Right lobe of liver (tissue), 6 donors: Measurements from ENCODE around the gene ITGA7. TPM values are rescaled to one million over a fixed set of nuclear protein-coding genes. Genes with fewer than 3 reads are reported as not detected.

Experiments used
- ATAC-seq, 4 donors: fragments of 200-7000 bp; cut with Tn5 transposase; one replicate each; pipeline ENCODE4 v1.9.1; 2020; ENCODE audit warnings: mild to moderate bottlenecking in 4 of 4, moderate library complexity in 4 of 4
- DNase-seq, 3 donors: peaks; one replicate each; pipeline ENCODE4 v3.0.0-alpha.2; 2020
- H3K27ac ChIP-seq, 3 donors: fragments of 200-600 bp; one replicate each; pipeline ENCODE4 v1.8.0; 2022
- H3K27me3 ChIP-seq, 2 donors: fragments of 200-600 bp; one replicate each; pipeline ENCODE4 v1.8.0; 2022
- H3K36me3 ChIP-seq, 4 donors: fragments of 200-600 bp; sonication (generic) in 1 of 4; one replicate each; pipeline versions ENCODE4 v1.5.1 to v1.8.0; 2017 to 2022; ENCODE audit warnings: control low read depth in 1 of 4
- H3K4me1 ChIP-seq, 4 donors: fragments of 200-600 bp; sonication (generic) in 1 of 4; one replicate each; pipeline versions ENCODE4 v1.5.1 to v1.8.0; 2017 to 2022; ENCODE audit warnings: control low read depth in 1 of 4
- H3K4me3 ChIP-seq, 3 donors: fragments of 200-600 bp; one replicate each; pipeline ENCODE4 v1.8.0; 2022
- H3K9me3 ChIP-seq, 4 donors: fragments of 200-600 bp; sonication (generic) in 1 of 4; one replicate each; pipeline versions ENCODE4 v1.5.1 to v1.8.0; 2017 to 2022; ENCODE audit warnings: control low read depth in 1 of 4
- POLR2A ChIP-seq: fragments of 450-650 bp; IDR thresholded peaks from one replicate; pipeline ENCODE4 v1.6.1; 2017; ENCODE audit warnings: antibody characterized with exemption, mild to moderate bottlenecking
- WGBS: methylation state at CpG from one replicate; pipeline ENCODE4 v1.1.6; 2018; ENCODE audit warnings: low coverage, low lambda C conversion rate; ENCODE audit not compliant: insufficient coverage; ENCODE audit errors: missing lambda C conversion rate; 5-methylcytosine and 5-hydroxymethylcytosine counted together
- intact Hi-C, 2 donors: fragments of 100-400 bp; cut with DNase I; formaldehyde crosslinking; loops; one replicate each; pipeline versions ENCODE4 v1.11.2 to v1.14.1; 2022
- total RNA-seq, 6 experiments: library from RNA; depleted of rRNA in 2 of 6; stranded (reverse); fragments of >200 nt in 2 of 6; fragmentation: NEBNext Ultra II Directional in 3 of 6; extraction: Animal tissue kit (Norgen Biotek cat#: 25700) in 3 of 6; gene quantifications; one replicate each; pipeline versions ENCODE4 v1.1.0 to v1.2.4, GENCODE V29; 2016 to 2023
- TF ChIP-seq, protein P1 (sequence below), 4 donors: fragments of 200-600 bp in 3 of 4; fragments of 450-650 bp in 1 of 4; IDR thresholded peaks; one replicate each; pipeline versions ENCODE4 v1.5.1 to v1.8.0; 2016 to 2022; ENCODE audit warnings: antibody characterized with exemption in 4 of 4, mild to moderate bottlenecking in 2 of 4
- donor health status: DM: no; HTN: yes; CAD: no.
- donor health status: DM: no; HTN: no; CAD: no.
- donor health status: DM: no; HTN: no; CAD: no.
- donor health status: DM: no; HTN: yes; CAD: no.
- donor health status: DM: no; HTN: yes; CAD: no.

ITGA7 gene
- total RNA-seq, 6 experiments from 2014 or later, result 3.1 to 20.1 (median 8.3) TPM

DNA sequence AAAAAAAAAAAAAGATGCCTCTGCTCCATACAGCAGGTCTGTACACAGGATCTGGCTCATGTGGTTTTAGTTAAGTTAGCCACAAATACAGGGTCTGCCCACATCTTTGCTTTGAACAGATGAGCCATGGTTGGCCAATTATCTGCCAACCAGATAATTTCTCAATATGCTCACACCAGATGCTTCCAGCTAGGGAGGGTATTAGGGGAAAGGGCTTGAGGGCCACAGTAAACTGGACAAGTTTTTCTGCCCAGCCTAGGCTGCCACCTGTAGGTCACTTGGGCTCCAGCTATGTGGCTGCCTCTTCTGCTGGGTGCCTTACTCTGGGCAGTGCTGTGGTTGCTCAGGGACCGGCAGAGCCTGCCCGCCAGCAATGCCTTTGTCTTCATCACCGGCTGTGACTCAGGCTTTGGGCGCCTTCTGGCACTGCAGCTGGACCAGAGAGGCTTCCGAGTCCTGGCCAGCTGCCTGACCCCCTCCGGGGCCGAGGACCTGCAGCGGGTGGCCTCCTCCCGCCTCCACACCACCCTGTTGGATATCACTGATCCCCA is 13.3 kb upstream of the ITGA7 start:
- no peaks in the 10 kb centered on the region for H3K9me3 ChIP-seq
- H3K27ac ChIP-seq, result peak overlapping the region; percentile 73 to 80 (median 75)
- ATAC-seq (peak; percentile 69 to 80 (median 72)), DNase-seq (peak; percentile 77 to 79 (median 78))
- no peak for TF ChIP-seq POLR2A
- TF ChIP-seq, protein P1, sequence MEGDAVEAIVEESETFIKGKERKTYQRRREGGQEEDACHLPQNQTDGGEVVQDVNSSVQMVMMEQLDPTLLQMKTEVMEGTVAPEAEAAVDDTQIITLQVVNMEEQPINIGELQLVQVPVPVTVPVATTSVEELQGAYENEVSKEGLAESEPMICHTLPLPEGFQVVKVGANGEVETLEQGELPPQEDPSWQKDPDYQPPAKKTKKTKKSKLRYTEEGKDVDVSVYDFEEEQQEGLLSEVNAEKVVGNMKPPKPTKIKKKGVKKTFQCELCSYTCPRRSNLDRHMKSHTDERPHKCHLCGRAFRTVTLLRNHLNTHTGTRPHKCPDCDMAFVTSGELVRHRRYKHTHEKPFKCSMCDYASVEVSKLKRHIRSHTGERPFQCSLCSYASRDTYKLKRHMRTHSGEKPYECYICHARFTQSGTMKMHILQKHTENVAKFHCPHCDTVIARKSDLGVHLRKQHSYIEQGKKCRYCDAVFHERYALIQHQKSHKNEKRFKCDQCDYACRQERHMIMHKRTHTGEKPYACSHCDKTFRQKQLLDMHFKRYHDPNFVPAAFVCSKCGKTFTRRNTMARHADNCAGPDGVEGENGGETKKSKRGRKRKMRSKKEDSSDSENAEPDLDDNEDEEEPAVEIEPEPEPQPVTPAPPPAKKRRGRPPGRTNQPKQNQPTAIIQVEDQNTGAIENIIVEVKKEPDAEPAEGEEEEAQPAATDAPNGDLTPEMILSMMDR (IDR thresholded peaks at IDR 0.05), result peak; percentile 66 to 83 (median 72)
- peaks cover 0 to 54% (median 12%) of the 10 kb centered on the region in 4 donors for H3K4me1 ChIP-seq
- H3K4me3 ChIP-seq, result peak overlapping the region; percentile 25 to 52 (median 40)
- no peaks in the 10 kb centered on the region for H3K27me3 ChIP-seq
- WGBS, result no CpG with 5 or more reads among the region's 9 CpGs
- peaks cover 0 to 17% (median 2%) of the 10 kb centered on the region in 4 donors for H3K36me3 ChIP-seq
- intact Hi-C loops, result loop anchor here in 1 of 2 donors (5.0 kb wide), 1 partner anchor 39 kb away; a partner anchor contains a TSS

DNA sequence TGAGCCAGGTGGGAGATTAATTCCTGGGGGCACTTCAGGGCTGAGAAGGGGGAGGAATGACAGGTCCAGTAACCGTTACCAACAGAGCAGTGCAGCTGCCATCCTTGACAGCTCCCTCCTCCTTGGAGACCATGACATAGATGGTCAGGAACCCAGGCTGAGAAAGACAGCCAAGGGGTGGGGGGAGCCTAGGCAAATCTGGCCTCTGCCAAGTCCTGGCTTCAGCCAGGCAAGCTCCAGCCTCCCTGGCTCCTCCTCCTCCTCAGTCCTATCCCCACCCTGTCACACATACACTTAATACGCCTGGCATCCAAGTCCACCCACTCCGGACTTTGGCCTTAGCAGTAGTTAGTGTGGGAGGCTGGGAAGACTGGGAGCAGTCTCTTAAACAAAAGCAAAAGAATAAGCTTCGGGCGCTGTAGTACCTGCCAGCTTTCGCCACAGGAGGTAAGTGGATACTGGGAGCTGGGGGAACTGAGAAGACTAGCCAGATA is 12.4 kb upstream of the ITGA7 start, which contains the start of gene RDH5:
Gene RDH5 (plus strand): TSS at position 323 of the 494 bp plus-strand sequence. CDS start 792 bp downstream, outside the sequence.
- peak; percentile 62 to 80 (median 74) for ATAC-seq
- WGBS, result 24% methylated on average over 5 of the region's 6 CpGs
- intact Hi-C loops, result loop anchor here in 1 of 2 donors (5.0 kb wide), 1 partner anchor 38 kb away; a partner anchor contains a TSS
- H3K27ac ChIP-seq, result peak within 1 kb of the TSS; percentile 73 to 80 (median 75)
- DNase-seq, result peak; percentile 76 to 92 (median 89)
- TF ChIP-seq, protein P1 (IDR thresholded peaks at IDR 0.05), result no peak
- TF ChIP-seq POLR2A, result peak; percentile 56
- peak within 1 kb of the TSS; percentile 25 to 52 (median 40) for H3K4me3 ChIP-seq
- H3K4me1 ChIP-seq, result peaks cover 0 to 60% (median 14%) of the 10 kb centered on the region in 4 donors
- H3K9me3 ChIP-seq, result no peaks in the 10 kb centered on the region
- H3K27me3 ChIP-seq, result no peaks in the 10 kb centered on the region
- peaks cover 0 to 14% (median 2%) of the 10 kb centered on the region in 4 donors for H3K36me3 ChIP-seq

DNA sequence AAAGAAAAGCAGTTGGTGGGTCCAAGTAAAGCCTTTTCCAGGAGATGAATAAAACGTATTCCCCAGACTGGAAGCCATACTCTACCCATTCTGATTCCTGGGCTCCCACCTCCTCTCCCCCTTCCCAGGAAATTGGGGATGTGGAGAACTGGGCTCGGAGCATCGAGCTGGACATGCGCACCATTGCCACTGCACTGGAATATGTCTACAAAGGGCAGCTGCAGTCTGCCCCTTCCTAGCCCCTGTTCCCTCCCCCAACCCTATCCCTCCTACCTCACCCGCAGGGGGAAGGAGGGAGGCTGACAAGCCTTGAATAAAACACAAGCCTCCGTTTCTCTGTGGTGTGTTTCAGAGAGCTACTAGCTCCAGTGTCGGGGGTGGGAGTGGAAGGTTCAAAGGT is 11.7 kb upstream of the ITGA7 start:
- H3K27ac ChIP-seq, result peak overlapping the region; percentile 73 to 80 (median 75)
- no peak for TF ChIP-seq POLR2A
- TF ChIP-seq, protein P1 (IDR thresholded peaks at IDR 0.05), result no peak
- peaks cover 0 to 63% (median 14%) of the 10 kb centered on the region in 4 donors for H3K4me1 ChIP-seq
- ATAC-seq (no peak), DNase-seq (no peak)
- no peaks in the 10 kb centered on the region for H3K27me3 ChIP-seq
- no peak overlapping the region for H3K4me3 ChIP-seq
- intact Hi-C loops, result no loop called here
- 44% methylated on average over 3 of the region's 7 CpGs for WGBS
- H3K36me3 ChIP-seq, result peaks cover 0 to 7% (median 2%) of the 10 kb centered on the region in 4 donors
- H3K9me3 ChIP-seq, result no peaks in the 10 kb centered on the region

DNA sequence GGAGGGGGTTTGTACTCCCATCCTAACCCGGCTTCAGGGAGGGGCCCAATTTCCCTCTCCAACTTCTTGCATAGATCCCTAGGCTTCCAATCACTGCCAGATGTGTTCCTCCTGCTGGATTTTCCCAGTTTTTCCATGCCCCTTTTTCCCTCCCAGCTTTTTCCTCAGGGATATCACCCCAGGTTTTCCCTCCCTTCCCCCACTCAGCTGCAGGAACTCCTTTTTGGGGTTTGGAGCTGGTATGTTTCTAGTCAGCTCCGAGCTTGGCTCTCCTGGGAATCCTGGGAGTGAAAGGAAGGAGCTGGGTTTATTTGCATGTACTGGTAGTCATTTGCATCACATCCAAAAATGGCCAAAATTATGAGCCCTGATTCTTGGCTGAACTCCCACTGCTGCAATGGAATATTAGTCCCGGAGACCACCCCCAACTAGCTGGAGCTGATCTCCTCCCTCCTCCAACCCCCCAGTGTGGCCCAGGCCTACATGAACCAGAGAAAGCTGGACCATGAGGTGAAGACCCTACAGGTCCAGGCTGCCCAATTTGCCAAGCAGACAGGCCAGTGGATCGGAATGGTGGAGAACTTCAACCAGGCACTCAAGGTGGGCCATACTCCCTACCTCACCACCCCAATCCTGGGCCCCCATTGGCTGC is 11.0 kb upstream of the ITGA7 start:
- no peak overlapping the region for H3K4me3 ChIP-seq
- ATAC-seq (no peak), DNase-seq (no peak)
- intact Hi-C loops, result no loop called here
- peaks cover 0 to 58% (median 14%) of the 10 kb centered on the region in 4 donors for H3K4me1 ChIP-seq
- 77% methylated on average over 3 of the region's 4 CpGs for WGBS
- H3K9me3 ChIP-seq, result no peaks in the 10 kb centered on the region
- TF ChIP-seq POLR2A, result no peak
- TF ChIP-seq, protein P1 (IDR thresholded peaks at IDR 0.05), result no peak
- peaks cover 0 to 1% (median under 1%) of the 10 kb centered on the region in 4 donors for H3K36me3 ChIP-seq
- H3K27ac ChIP-seq, result peak overlapping the region in 1 of 3 donors; percentile 75
- H3K27me3 ChIP-seq, result no peaks in the 10 kb centered on the region
